Right hindlimb (tissue), 1 donor: ENCODE results near the gene PTH2R.
A peak's percentile ranks its signal among the peaks of the same experiment; 100 is the strongest.
"Not testable (repeated sequence)": the region's sequence is repeated elsewhere in the genome, so short reads cannot be mapped to it uniquely, and the experiment has no call there.

Experiments used
- DNase-seq: peaks from one replicate; pipeline ENCODE4 v3.0.0-alpha.2; 2018

Gene PTH2R, protein sequence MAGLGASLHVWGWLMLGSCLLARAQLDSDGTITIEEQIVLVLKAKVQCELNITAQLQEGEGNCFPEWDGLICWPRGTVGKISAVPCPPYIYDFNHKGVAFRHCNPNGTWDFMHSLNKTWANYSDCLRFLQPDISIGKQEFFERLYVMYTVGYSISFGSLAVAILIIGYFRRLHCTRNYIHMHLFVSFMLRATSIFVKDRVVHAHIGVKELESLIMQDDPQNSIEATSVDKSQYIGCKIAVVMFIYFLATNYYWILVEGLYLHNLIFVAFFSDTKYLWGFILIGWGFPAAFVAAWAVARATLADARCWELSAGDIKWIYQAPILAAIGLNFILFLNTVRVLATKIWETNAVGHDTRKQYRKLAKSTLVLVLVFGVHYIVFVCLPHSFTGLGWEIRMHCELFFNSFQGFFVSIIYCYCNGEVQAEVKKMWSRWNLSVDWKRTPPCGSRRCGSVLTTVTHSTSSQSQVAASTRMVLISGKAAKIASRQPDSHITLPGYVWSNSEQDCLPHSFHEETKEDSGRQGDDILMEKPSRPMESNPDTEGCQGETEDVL

DNA sequence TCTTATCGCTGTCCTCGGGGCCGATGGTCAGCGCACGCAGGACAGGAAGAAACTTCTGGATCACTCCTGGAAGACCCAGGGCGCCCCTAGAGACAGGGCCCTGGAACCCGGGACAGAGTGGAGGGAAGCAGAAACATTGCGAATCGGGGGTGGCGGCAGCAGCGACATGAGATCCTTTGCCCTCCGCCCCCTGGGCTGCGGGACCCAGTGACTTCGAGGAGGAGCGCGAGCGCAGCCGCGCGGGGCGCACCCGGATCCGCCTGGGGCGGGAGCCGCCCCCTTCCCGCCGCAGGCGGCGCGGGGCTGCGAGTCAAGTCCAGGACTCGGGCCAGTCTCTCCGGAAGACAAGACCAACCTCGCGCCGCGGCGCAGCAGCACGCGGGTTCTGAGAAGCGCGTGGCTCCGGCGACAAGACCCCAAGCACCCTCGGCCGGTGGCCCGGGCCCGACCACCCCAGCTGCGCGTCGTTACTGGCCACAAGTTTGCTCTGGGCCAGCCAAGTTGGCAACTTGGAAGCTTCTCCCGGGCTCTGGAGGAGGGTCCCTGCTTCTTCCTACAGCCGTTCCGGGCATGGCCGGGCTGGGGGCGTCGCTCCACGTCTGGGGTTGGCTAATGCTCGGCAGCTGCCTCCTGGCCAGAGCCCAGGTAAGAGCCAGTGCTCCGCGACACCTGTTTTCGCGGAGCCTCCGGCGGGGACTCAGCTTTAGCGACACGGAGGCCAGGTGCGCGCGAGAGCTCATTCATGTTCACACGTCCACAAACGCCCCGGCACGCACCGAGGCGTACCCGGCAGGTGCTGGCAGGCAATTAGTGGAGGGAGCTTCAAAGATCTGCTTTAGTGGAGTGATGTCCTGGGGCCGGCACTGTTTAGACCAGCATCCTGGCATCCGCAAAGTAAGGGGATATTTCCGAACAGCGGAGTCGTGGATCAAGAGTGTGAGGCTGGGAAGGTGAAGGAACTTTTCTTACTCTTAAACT, at the start of gene PTH2R:
Gene PTH2R, plus strand, starts transcription at position 319 of the 978 bp plus-strand sequence. Its CDS starts 252 bp downstream, at position 571.
- peak; percentile 30 for DNase-seq

DNA sequence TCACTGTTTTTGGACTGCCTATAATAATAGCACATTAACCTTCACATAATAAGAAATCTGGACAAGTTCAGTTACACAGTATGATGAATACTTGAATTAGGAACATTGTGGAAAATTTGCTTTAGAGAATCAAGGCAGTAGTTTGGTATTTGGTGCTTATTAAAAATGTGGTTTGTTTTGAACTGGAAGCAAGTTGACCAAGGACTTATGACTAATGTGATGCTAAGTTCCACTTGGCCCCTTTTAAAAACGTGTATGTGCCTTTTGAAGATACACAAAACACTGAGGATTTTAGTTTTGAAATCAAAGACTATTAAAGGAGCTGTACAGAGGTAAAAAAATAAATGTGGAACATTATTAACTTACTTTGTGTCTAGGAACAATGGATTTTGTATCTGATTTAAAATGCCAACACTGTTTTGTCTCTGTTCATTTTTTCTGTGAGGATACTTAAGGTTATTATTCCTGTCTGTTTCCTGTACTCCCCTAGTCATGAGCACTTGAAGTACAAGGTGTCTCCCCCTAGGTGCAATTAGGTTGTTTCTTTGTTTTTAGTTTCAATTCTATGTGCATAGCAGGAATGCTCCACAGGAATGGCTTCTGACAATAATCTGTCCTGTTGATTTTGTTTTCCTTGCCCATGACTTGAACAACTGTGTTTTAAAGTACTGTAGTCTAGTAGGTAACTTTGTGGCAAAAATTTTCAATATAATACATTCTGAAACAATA, 49.6 kb upstream of the PTH2R start:
- no peak for DNase-seq

DNA sequence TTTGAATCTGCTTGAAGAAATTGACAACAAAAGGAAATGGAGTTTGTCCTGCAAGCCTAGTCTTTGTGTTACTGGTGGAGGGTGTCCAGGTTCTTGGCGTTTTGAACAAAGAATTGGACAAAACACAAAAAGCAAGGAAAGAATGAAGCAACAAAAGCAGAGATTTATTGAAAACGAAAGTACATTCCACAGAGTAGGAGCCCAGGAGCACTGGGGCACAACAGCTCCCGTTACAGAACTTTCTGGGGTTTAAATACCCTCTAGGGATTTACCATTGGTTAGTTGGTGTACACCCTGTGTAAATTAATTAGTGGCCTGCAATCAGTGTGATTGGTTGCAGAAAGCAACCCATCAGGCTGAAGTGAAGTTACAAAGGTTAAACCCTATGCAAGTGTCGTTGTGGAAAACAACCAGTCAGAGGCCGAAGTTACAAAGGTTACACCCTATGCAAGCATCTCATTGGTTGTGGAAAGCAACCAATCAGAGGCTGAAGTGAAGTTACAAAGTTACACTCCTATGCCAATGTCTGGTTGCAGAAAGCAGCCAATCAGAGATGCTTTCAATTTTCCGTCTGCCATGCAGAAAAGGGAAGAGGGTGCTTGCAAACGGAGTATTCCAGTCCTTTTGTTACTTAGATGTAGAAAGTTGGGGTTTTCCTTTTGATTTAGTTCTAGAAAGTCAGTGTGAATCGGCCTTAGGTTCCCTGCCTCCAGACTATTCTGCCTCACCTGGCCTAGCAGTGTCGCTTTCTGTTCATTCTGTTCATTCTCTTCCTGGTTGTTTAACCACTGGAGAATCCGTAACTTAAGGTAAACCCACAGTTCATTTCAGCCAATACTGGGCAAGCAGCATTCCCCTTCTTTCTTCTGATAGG, 47.6 kb upstream of the PTH2R start:
- no peak for DNase-seq

DNA sequence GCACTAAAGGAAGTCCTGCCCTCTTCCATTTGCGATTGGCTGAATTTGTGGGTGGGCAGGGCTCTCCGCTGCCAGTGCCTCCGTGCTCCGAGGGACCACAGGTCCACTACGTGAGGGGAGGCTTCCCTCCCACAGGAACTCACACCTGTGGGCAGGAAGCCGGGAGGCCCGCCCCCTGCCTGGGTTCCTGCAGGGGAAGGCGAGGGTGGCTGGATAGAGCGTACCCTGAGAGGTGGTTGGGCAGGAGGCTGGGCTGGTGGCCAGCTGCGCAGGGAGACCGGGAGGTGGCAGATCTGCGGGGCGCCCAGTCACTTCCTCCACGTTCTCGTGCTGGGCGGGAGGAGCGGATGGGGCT, 47.0 kb upstream of the PTH2R start:
- DNase-seq, result no peak

DNA sequence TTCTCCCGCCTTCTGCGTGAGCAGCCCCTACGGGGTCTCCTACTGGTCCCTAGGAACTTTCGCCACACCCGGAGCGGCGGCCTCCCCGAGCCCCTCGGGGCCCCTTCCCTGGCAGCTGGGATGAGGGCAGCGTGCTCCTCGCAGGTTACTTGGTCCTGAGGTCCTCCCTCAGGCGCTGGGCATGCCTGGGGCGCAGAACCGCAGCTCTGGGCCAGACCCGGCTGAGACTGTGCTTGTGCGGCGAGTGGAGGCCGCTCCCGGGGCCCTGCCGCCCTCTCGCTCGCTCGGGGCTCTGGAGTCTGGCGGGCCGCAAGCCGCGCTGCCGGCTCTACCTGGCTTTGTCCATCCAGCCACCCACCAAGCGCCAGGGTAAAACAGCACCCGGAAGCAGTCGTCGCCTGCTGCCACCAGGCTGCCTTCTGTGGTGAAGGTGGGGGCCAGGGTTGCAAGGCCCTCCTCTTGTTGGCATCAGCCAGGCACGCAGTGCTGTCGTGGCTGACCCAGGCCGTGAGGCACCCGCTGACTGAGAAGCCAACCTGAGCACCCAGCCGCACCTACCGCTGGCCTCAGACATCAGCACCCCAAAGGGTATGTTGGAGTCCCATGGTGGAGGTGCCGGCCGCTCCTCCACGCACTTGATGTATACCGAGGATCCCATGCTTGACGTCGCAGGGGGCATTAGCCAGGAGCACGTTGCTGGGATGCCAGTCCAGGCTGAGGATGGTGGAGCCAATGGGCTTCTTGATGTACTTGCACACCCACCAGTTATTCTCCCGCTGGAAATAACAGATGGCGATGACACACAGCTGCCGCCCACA, 46.1 kb upstream of the PTH2R start:
- DNase-seq, result no peak

DNA sequence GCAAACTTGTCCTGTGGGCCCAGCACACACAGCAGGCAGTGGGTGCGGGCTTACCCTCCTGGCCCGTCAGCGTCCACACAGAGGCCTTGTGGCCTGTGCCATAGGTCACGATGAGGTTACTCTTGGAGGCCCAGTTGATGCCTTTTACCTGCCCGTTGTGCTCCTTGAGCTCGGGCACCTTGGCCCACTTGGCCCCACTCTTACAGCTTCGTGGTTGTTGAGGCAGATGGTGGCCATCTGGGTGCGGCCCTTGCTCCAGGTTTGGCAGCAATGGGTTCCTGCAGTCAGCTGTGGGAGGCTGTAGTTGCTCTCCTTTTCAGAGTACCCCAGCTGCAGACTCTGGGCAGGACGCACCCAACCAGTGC, 45.5 kb upstream of the PTH2R start:
- DNase-seq, result no peak

DNA sequence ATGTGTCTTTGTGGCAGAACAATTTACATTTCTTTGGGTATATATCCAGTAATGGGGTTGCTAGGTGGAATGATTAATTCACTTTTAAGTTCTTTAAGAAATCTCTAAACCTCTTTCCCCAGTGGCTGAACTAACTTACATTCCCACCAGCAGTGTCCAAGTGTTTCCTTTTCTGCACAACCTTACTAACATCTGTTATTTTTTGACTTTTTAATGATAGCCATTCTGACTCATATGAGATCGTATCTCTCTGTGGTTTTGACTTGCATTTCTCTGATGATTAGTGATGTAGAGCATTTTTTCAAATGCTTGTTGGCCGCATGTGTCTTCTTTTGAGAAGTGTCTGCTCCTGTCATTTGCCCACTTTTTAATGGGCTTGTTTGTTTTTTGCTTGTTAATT, 43.1 kb upstream of the PTH2R start:
- DNase-seq, result no peak

DNA sequence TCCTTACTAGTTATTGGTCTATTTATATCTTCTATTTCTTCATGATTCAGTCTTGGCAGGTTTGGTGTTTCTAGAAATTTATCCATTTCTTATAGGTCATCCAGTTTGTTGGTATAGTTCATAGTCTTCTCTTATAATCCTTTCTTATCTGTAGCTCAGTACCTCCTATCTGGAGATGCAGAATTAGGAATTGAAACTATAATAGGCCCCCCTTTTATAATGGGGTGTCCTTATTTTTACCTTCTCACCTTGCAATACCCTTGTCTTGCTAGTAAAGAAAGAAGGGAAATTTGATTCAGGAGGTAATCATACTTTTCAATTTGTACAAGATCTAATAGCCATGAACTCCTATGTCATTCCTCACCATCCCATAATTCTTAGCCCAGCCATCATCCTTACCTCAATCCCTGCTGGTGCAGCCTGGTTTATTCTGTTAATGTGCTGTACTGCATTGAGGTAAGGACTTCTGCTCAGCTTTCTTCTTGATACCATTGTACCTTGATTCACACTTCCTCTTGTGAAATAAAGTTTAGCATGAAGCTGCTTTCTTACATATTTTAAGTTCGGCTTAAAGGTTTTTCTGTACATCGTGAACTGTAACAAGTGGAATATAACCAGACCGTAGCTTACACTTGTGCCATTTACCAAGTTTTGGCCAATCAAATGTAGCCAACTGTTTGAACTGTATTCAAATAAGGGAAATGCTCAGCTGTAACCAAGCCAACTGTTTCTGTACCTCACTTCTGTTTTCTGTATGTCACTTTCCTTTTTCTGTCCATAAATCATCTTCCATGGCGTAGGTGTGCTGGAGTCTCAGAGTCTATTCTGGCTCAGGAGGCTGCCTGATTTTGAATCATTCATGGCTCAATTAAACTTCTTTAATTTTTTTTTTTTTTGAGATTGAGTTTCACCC, 40.1 kb upstream of the PTH2R start:
- no peak for DNase-seq

DNA sequence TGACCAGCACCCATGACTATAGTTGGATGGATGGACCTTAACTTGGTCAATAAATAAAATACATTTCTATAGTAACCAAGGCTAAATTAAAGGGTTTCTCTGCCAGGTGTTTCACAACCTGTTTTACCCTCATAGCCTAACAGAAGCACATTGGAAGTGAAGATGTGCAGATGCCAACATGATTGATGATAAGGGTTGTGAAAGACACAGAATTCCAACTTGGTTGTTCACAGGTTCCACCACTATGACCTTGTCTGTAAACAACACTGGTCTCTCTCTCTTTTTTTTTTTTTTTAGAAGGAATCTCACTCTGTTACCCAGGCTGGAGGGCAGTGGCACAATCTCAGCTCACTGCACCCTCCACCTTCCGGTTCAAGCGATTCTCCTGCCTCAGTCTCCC, 37.5 kb upstream of the PTH2R start:
- DNase-seq, result no peak

DNA sequence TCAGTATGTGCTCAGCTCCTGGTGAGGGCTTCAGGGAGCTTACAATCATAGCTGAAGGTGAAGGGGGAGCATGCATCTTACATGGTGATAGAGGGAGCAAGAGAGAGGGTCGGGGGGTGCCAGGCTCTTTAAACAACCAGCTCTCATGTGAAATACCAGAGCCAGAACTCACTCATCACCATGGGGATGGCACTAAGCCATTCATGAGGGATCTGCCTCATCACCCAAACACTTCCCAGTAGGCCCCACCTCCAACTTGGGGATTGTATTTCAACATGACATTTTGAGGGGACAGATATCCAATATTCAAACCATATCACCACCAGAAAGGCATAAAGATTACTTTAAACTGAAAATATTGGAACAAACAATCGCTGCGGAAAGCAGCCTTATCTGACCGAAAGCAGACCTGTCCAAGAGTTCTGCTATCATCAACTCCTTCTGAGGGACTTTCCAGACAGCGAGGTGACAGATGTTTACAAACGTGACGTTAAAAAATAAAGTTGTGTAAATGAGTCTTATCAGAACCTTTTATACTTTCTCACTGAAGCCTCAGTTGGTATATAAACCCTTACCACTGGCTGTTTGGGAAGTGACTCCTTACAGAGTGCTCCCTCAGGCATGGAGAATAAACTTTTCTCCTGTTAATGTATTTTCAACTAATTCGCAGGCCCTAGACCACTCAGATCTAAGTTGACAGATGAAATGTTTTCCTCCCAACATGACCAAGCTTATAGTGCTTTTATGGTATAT, 35.5 kb upstream of the PTH2R start:
- no peak for DNase-seq

DNA sequence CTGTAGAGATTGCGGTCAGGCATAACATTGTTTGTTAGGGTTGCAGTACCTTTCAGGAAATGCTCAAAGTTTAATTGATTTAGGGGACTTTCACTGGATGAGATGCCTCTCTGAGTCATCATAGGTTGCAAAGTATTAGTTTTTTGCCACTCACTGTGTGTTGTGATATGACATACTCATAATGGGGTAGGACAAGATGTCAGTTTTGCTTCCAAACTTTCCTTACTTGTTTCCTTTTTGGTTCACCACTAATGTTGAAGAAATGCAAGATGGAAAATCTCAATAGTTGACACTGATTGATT, 35.0 kb upstream of the PTH2R start:
- no peak for DNase-seq

DNA sequence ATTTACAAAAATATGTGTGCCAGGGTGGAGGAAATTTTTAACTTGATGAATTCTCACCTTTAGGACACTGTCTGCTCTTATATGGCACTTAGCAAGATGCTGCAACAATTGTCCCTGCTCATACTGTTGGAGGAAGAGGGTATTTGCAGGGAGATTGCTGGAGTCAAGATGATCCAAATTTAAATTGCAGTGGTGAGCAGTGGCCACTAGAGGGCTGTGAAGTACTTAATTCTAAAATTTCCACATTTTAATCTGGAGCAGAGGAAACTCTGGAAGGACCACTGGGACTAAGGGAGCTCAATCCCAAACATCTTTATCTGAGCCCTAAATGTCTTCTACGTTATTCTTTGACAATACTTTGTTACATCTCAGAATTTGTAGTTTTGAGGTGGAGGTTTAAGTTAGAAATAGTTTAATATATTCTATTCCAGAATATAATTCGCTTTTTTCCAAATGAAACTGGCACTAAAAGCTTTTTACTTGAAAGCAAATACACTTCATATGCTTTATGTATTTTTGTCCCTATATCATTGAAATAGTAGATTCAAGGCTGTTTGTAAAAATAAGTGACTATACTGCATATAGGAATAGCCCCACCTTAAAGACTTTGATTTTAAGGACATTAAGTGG, 33.0 kb upstream of the PTH2R start:
- peak; percentile 29 for DNase-seq

DNA sequence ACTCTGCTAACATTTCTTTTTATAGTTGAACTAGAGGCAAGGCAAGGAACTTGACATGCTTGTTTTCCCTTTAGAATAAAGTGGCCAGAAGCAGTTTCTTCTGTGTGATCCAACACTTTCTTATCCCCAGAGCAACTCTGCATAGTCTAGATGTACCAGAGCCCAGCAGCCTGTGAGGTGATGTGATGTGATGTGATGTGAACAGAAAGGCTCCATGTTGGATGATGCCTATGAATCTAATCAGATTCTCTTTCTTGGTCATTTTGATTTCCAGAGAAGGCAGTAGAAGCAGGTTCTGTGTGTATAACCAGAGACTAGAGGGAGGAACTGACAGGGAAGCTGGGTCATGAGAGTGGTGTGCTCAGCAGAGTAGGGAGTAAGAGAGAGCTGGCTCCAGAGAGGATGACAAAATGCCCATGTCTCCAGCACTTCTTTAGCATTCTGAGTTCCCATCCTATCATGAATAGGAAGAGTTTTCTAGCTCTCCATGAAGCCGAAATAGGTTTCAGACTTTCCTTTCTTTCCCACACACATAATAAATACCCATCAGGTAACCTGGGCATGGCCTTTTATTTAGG, 31.0 kb upstream of the PTH2R start:
- DNase-seq, result no peak

DNA sequence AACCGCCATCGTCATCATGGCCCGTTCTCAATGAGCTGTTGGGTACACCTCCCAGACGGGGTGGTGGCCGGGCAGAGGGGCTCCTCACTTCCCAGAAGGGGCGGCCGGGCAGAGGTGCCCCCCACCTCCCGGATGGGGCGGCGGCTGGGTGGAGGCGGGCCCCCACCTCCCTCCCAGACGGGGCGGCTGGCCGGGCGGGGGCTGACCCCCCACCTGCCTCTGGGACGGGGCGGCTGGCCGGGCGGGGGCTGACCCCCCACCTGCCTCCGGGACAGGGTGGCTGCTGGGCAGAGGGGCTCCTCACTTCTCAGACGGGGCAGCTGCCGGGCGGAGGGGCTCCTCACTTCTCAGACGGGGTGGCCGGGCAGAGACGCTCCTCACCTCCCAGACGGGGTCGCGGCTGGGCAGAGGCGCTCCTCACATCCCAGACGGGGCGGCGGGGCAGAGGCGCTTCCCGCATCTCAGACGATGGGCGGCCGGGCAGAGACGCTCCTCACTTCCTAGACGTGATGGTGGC, 29.2 kb upstream of the PTH2R start:
- DNase-seq, result not testable (repeated sequence)

DNA sequence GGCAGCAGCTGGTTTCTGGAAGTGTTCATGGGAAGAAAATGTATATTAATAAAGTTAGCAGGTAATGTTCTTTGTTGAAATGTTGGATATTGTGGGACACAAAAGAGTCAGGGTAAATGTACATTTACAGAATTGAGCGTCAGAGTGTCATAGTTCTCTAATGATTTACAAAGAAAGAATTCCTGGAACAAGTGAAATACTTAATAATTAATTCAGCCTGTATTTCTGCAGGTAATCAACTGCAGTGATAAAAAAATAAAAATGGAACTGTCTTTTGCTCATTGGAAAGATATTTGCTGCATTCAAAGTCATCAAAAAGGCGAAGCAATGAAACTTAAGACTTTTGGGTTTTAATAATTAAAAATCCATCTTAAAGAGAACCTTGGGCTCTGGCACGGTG, 27.4 kb upstream of the PTH2R start:
- no peak for DNase-seq

DNA sequence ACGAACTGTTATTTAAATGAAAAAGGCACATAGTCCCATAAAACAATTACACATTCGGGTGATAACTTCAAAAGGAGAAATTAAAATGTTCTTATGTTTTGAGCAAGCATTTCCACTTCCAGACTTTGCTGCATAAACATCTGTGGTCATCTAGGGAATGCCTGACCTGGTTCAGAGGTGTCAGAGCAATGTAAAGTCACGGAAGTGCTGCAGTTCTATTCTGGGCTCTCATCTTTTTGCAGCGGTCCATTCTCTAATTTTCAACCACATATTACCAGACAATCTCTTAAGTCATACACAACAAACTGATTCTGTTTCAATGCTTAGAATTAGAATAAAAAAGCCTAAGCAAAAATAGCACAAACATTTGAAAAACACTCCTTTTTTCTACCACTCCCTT, 22.0 kb upstream of the PTH2R start:
- no peak for DNase-seq

DNA sequence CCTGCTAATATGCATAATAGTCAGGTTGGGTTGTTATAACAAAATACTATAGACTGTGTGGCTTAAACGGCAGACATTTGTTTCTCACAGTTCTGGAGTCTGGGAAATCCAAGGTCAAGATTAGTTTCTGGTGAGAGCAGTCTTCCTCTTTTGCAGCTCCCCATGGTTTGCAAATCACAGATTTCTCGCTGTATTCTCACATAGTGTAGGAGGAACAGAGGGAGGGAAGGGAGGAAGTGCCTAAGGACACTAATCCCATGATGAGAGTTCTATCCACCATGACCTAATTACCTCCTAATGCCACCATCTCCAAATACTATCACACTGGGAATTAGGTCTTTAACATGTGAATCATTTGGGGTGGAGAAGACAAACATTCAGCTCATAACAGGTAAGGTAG, 20.1 kb upstream of the PTH2R start:
- no peak for DNase-seq

DNA sequence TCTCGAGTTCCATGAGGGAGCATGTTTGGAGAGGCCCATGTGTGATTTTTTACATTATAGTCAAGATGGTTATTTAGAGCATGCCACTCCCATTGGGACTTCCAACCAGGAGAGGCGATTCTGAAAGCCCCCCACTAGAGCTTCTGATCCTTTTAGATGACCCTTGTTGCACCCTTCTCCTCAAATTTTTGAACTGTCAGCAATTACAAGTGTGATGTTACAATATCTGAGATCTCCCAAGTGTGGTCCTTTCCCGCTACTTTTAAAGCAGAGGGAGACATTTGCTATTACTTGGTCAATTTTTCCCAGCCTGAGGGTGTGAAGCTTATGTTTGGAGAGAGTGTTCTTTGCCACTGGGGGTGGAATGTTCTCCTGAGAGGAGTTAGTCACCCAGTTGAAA, 16.7 kb upstream of the PTH2R start:
- DNase-seq, result no peak
